PFSK-1 (cell line): ENCODE results near the gene KATNAL1.

ENCODE experiments used
- FOXP2 ChIP-seq: optimal IDR thresholded peaks from 2 replicates; pipeline ENCODE3; 2011; ENCODE audit warnings: borderline replicate concordance, control low read depth, inconsistent platforms; ENCODE audit not compliant: insufficient read depth; ENCODE audit errors: extremely low read length, extremely low read depth
- POLR2AphosphoS5 ChIP-seq: IDR thresholded peaks from 2 replicates; pipeline ENCODE4 v1.6.1; 2012; ENCODE audit warnings: low read depth, mild to moderate bottlenecking, control low read depth, low read length, moderate library complexity
- SIN3A ChIP-seq: IDR thresholded peaks from 2 replicates; pipeline ENCODE4 v1.6.1; 2012; ENCODE audit warnings: mild to moderate bottlenecking, low read length, moderate library complexity, borderline replicate concordance; ENCODE audit not compliant: insufficient read depth
- TAF1 ChIP-seq: IDR thresholded peaks from 2 replicates; pipeline ENCODE4 v1.6.1; 2012; ENCODE audit warnings: low read length, control low read depth, borderline replicate concordance; ENCODE audit not compliant: insufficient read depth
- TF ChIP-seq, protein P1 (sequence below), 2 experiments: IDR thresholded peaks; 2 replicates each; pipeline versions ENCODE4 v1.6.1 to v1.8.0; 2011 to 2012; ENCODE audit warnings: low read depth in 2 of 2, low read length in 2 of 2, control low read depth in 1 of 2, inconsistent platforms in 1 of 2, mild to moderate bottlenecking in 1 of 2, moderate library complexity in 1 of 2; ENCODE audit not compliant: insufficient read depth in 1 of 2

DNA sequence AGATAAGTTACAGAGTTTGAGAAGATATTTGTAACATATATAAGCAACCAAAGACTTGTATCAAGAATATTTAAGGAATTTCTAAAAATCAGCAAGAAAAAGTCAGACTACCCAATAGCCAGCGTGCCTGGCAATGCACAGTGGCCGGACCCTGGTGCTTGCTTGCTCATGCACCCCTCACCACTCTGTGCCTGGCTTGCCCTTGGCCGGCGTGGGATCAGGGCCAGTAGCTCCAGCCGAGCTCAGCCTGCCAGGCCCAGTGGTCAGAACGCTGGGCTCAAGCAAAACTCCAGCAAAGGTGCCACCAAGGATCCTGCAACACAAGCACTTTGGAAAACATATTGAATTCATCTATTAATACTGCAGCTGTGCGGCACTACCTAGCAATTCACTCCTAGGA, 95.1 kb downstream of the KATNAL1 start:
- no peak for TF ChIP-seq POLR2AphosphoS5
- TF ChIP-seq SIN3A, result no peak
- no peak for TF ChIP-seq TAF1
- TF ChIP-seq FOXP2, result no peak
- TF ChIP-seq, protein P1, sequence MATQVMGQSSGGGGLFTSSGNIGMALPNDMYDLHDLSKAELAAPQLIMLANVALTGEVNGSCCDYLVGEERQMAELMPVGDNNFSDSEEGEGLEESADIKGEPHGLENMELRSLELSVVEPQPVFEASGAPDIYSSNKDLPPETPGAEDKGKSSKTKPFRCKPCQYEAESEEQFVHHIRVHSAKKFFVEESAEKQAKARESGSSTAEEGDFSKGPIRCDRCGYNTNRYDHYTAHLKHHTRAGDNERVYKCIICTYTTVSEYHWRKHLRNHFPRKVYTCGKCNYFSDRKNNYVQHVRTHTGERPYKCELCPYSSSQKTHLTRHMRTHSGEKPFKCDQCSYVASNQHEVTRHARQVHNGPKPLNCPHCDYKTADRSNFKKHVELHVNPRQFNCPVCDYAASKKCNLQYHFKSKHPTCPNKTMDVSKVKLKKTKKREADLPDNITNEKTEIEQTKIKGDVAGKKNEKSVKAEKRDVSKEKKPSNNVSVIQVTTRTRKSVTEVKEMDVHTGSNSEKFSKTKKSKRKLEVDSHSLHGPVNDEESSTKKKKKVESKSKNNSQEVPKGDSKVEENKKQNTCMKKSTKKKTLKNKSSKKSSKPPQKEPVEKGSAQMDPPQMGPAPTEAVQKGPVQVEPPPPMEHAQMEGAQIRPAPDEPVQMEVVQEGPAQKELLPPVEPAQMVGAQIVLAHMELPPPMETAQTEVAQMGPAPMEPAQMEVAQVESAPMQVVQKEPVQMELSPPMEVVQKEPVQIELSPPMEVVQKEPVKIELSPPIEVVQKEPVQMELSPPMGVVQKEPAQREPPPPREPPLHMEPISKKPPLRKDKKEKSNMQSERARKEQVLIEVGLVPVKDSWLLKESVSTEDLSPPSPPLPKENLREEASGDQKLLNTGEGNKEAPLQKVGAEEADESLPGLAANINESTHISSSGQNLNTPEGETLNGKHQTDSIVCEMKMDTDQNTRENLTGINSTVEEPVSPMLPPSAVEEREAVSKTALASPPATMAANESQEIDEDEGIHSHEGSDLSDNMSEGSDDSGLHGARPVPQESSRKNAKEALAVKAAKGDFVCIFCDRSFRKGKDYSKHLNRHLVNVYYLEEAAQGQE (IDR thresholded peaks at IDR 0.05; ENCODE audit: insufficient read depth in 1 of 2, low read depth in 2 of 2, low read length in 2 of 2), result no peak
